ENCODE data around the gene MXRA7.

- TF ChIP-seq POLR2A (IDR thresholded peaks at IDR 0.05) (no peak), CTCF (IDR thresholded peaks at IDR 0.05) (no peak), EP300 (IDR thresholded peaks at IDR 0.05) (no peak)
Observed at GRCh38 chr17:76691379-76692191, 19.2 kb downstream of the MXRA7 start.
